HK-2 (cell line): ENCODE data around the gene WWOX.

Source experiments
- DNase-seq: peaks from one replicate; pipeline ENCODE4 v3.0.0-alpha.2; 2018; ENCODE audit not compliant: unreplicated experiment

WWOX gene

GRCh38 chr16:78437352-78437968, 338.0 kb downstream of the WWOX start:
- DNase-seq: no peak

- no peak for DNase-seq
Measured at GRCh38 chr16:78438219-78438618, 338.8 kb downstream of the WWOX start.

- DNase-seq: no peak
Measured at GRCh38 chr16:78438632-78439031, 339.2 kb downstream of the WWOX start.

- no peak for DNase-seq
Measured at GRCh38 chr16:78439646-78440045, 340.2 kb downstream of the WWOX start.

GRCh38 chr16:78441298-78441697, 341.8 kb downstream of the WWOX start:
- DNase-seq: no peak

- no peak for DNase-seq
Measured at GRCh38 chr16:78443542-78444364, 344.3 kb downstream of the WWOX start.

GRCh38 chr16:78445818-78446217, 346.4 kb downstream of the WWOX start:
- DNase-seq: no peak

- DNase-seq: no peak
Measured at GRCh38 chr16:78446486-78446885, 347.0 kb downstream of the WWOX start.

GRCh38 chr16:78446992-78447563, 347.6 kb downstream of the WWOX start:
- DNase-seq: no peak

GRCh38 chr16:78448658-78449271, 349.3 kb downstream of the WWOX start:
- DNase-seq: no peak

- DNase-seq: no peak
Measured at GRCh38 chr16:78450255-78450654, 350.8 kb downstream of the WWOX start.

GRCh38 chr16:78452025-78452555, 352.6 kb downstream of the WWOX start:
- no peak for DNase-seq

- no peak for DNase-seq
Measured at GRCh38 chr16:78455861-78456260, 356.4 kb downstream of the WWOX start.

- no peak for DNase-seq
Measured at GRCh38 chr16:78458588-78458987, 359.1 kb downstream of the WWOX start.

GRCh38 chr16:78460428-78460827, 361.0 kb downstream of the WWOX start:
- DNase-seq: no peak

- no peak for DNase-seq
Measured at GRCh38 chr16:78461087-78461486, 361.6 kb downstream of the WWOX start.

- no peak for DNase-seq
Measured at GRCh38 chr16:78461496-78462287, 362.2 kb downstream of the WWOX start.

- DNase-seq: no peak
Measured at GRCh38 chr16:78462288-78463208, 363.1 kb downstream of the WWOX start.

GRCh38 chr16:78463591-78463990, 364.1 kb downstream of the WWOX start:
- DNase-seq: no peak

- no peak for DNase-seq
Measured at GRCh38 chr16:78464833-78465232, 365.4 kb downstream of the WWOX start.
